Activated CD4-positive, alpha-beta T cell treated with anti-CD3 and anti-CD28 coated beads for 48 hours (primary cell): ENCODE results near the gene CLOCK.

ENCODE experiments used
- DNase-seq: peaks from one replicate; pipeline ENCODE4 v3.0.0-alpha.2; 2020

Gene CLOCK

GRCh38 chr4:55409468-55410171, 137.1 kb downstream of the CLOCK start:
- DNase-seq, result no peak

DNA sequence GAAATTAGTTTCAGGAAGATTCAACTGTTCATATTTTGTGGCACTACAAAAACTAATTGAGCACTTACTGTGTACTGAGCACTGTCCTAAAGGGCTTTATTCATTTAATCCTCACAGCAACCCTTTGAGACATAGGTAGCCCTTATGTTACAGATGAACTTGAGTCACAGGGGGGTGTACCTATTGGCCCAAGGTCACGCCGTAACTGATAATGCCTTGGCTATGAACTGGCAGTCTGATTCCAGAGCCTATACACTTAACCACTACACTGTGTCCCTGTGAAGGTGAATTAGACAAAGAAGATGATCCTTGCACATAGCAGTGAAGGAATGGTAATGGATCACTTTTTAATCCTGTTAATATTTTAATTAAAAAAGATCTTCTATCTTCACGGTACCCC, 138.9 kb downstream of the CLOCK start:
- DNase-seq, result no peak

DNA sequence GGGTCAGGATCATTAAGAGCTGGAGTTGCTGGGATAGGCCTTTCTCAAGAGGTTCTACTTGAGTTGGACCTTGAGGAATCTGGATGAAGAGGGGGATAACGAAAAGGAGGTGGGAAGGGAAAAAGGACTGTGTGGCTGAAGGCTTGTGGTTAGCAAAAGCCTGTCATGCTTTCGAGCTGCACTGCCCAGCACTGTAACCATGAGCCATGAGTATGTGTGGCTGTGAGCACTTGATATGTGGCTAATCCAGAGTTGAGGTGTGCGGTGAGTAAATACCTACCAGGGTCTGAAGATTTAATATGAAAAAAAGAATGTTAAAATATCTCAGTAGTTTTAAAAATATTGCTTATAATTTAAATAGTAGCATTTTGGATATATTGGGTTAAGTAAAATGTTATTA, 139.6 kb downstream of the CLOCK start:
- no peak for DNase-seq

- no peak for DNase-seq
These were observed 140.2 kb downstream of the CLOCK start for GRCh38 chr4:55406545-55406944.

DNA sequence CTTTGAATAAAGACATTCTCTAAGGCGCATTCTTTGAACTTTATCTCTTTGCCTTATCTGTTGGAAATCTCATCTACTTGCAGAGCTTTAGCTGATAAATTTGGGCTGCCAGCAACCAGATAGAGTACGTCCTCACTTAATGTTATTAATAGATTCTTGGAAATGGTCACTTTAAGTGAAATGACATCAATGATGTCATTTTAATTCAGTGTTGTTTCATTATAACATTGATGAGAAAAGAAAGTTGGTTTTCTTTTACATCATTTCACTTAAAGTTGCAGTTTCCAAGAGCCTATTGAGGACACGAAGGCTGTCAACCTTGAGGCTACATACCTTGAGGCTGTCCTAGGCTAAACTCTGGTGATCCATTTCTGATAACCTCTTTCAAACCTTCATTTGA, 141.6 kb downstream of the CLOCK start:
- no peak for DNase-seq

GRCh38 chr4:55399581-55399980, 147.1 kb downstream of the CLOCK start:
- no peak for DNase-seq

DNA sequence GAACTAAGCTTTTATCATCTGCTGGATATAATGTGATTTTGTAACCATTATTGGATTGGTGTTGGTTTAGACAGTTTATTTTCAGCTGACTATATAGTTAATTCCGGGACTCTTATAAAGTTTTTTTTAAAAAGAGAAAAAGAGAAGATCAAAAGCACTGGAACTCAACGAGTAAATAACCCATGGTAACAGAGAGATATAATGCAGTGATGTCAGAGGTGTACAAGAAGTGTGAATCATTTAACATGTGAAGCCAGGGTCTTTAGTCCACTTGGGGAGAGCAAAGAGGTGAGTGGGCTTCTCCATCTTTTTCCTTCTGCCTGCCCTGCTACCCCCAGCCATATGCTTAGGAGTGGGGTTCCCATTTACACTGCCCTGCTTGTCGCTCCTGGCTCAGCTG, 147.7 kb downstream of the CLOCK start:
- DNase-seq, result no peak

DNA sequence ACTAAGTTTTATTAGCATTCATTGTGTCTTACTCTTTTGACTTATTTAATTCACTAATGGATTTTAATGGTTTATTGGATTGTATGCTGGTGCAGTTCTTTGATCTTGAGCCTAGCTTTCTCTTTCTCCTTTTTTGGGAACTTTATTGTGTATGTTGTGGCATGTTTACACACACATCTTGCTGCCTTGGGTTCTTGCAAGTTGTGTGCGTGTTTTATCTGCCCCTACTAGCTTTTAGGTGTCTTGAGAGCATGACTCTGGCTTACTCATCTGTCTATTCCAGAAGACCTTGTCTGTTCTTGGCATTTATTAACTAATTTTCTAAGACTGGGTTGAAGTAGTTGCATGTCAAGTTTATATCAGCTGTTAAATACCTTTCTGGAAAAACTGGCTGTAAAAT, 148.2 kb downstream of the CLOCK start:
- DNase-seq, result no peak

- no peak for DNase-seq
These were observed 149.0 kb downstream of the CLOCK start for GRCh38 chr4:55397520-55398321.

- no peak for DNase-seq
These were observed 149.6 kb downstream of the CLOCK start for GRCh38 chr4:55397126-55397436.

DNA sequence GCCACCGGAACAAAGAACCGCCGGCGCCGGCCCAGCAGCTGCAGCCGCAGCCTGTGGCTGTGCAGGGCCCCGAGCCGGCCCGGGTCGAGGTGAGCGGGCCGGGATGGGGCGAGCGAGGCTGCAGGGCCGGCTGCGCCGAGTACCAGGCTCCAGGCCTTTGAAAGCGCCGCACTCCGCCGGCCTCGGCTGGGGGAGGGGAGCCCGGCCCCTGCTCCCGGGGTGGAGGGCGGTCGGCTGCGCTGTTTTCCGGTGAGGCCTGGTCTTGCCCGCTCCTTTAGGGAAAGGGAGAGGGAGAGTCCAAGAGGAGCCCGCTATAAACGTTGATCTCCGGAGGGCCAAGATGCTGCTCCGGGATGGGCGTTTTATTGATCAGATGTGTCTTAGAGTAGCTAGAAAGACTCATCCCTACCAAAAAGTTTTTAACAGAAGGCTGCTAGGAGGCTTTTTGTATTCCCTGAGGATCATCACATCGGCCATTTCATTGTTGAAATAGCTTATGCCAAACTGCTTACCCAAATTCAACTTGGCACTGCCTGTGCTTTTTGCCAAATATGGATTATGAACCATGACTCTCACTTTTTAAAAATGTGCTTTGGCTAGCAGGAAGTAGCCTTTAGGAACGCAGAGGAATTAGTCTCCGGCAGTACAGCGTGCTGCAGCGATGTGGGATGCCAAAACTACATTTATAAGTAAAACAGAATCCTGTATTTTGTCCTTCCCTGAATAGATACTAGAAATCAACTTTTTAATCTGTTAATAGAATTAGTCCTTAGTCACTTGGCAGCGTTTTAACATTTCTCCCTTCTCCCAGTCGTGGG, 150.2 kb downstream of the CLOCK start:
- peak; percentile 47 for DNase-seq

- peak; percentile 94 for DNase-seq
These were observed 151.0 kb downstream of the CLOCK start, which contains the start of gene TMEM165 for GRCh38 chr4:55395529-55396307. TSS of gene TMEM165 (plus strand) at chr4:55395957. CDS start at chr4:55396190, 233 bp downstream.

- DNase-seq, result no peak
These were observed 151.5 kb downstream of the CLOCK start for GRCh38 chr4:55395218-55395528.

DNA sequence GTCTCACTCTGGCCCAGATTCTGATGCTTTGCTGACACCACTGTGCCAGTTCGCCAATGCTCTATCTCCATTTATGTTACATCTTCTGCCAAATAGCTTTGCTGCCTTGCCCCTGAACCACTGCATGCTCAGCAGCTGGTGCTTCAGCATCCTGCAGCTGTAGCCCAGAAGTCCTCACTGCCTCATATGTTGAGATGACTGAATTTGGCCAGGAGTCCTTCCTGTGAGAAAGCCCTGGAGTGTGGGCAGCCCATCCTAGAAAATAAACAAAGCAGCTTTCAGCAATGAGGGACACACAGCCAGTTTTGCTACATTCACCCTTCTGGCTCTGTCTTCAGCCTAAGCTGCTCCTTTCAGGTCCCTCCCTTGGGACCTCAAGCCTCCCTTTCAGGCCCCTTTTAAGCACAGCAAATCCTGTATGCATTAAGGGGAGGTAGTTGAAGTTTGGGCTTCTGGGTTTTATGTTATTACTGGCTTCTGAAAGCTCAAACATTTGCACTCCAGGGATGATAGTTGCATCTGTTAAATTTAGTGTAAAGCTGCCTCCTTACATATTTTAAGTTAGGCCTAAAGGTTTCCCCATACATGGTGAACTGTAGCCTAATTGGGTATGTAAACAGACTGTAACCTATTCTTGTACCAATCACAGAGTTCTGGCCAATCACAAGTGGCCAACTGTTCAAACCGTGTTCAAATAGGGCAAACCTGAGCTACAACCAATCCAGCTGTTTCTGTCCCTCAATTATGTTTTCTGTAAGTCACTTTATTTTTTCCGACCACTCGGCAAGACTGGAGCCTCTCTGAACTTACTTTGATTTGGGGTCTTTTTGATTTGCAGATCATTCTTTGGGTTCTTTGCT, 153.0 kb downstream of the CLOCK start:
- DNase-seq, result no peak

DNA sequence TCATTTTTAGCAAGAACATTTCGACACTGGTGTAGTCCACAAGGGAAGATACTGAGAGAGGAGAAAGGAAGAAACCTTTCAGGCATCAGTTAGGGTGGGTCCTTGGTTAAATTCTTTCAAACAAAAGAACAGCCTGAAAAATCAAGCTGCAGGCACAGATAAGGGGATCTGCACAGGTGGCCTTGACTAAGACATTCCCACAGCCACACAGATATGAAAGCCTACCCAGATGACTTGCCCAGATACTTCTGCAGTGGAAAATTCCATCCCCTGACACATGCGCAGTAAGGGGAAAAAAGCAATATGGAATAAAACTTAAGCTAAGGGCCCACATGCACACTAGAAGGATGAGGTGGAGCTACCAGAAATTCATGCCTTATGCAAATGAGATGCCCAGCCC, 159.9 kb downstream of the CLOCK start:
- DNase-seq, result no peak

GRCh38 chr4:55386073-55386472, 160.6 kb downstream of the CLOCK start:
- DNase-seq, result no peak

DNA sequence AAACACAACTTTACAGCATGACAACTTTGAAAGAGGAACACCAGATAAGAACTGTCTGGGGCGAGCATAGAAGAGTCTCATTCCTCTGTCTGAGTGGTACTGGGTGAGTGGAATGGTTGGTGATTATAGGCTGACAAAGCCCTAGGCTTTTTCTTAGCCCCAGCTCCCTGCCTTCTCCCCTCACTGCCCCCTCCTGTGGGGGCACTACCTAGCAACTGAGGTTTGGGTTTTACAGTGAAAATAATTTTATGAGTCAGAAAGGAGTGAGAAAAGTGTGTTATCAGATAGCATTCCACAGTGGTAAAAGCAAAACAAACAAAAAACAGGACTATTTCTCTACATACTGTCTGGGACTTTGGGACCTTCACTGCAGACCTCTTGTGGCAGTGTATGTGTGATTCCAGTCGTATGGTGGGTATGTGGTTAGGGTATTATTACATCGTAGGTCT, 161.5 kb downstream of the CLOCK start:
- no peak for DNase-seq

DNA sequence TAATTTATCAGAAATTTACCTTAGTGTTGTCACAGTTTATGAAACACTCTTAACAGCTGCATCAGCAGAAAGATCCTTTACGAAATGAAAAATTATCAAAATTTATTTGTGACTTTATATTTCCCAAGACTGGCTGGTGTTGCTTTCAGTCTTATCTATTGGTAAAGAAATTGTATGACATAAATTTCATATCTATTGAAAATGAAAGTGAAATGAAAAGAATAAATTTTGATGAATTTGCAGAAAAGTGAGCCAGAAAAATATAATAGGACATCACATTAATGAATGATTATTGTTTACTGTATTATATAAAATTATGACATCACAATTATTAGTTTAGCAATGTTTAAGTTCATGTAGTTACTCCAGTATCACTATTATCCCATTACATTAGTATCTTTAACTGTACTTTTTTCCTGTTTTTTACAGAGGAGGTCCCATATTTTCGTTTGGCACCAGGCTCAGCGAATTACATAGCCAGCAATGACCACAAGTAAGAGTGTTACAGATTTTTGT, 164.2 kb downstream of the CLOCK start:
- DNase-seq, result no peak

- no peak for DNase-seq
These were observed 165.2 kb downstream of the CLOCK start for GRCh38 chr4:55381502-55381901.

DNA sequence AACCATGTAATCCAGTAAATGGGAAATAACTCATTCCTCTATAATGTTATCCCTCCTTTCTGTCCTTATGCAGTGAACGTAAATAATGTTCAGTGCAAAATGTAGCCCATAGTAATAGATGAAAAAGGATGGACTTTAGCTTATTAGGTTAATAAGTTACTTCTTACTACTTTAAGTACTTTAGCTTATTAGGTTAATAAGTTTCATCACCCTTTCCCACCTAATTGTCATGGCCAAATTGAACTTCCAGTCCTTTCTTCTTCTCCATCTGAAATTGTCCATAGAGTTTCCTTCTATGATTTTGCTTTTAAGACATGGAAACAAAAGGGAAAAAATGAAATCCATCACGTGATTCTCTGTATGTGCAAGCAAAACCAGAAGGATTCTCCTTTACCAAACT, 166.1 kb downstream of the CLOCK start:
- no peak for DNase-seq

DNA sequence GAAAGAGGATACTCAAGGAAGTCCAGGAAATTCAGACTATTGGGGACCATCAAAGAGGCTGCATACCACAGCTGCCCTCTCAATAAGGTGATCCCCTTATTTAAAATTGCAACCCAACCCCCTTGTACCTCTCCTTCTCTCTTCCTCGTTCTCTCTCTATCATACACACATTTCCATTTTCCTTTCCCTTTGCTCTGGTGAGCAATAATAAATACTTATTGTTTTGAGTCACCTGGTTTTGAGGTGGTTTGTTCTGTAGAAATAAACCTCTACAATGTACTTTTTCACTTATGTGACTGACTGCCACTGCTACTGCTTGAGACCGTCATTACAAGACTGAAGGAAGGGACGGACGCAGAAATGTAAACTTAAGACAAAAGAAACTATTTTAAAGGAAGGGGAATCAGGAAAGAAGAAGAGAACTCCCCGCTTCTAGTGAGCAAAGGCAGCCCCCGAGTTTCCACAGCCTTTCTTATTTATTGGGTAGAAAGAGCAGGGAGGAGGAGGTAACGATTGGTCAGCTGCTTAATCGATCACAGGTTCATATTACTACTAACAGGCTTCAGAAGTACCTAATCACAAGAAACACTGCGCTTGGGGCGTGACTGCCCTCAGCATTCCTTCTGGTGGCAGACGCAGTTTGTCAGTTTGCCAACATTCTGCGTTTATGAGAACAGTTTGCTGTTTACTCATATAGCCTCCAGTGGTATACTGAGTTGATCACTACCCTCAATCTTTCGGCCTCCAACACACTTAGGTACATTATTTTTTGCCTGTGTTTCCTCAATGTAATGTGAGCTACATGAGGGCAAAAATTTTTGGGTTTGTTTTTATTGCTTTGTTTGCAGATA, 167.9 kb downstream of the CLOCK start:
- DNase-seq, result no peak
